SK-N-SH (cell line): ENCODE results near the gene ZDHHC5.

Experiments
- CTCF ChIP-seq: fragments of 200-600 bp; sonication (generic); IDR thresholded peaks from 2 replicates; pipeline ENCODE4 v1.6.1; 2017; ENCODE audit warnings: antibody characterized with exemption, mild to moderate bottlenecking, moderate library complexity
- ELF1 ChIP-seq: IDR thresholded peaks from 2 replicates; pipeline ENCODE4 v1.4.0; 2012
- GABPA ChIP-seq: IDR thresholded peaks from 2 replicates; pipeline ENCODE4 v1.4.0; 2012; ENCODE audit warnings: low read depth, mild to moderate bottlenecking
- MAX ChIP-seq: IDR thresholded peaks from 2 replicates; pipeline ENCODE4 v1.4.0; 2012; ENCODE audit warnings: low read depth
- MEF2A ChIP-seq: IDR thresholded peaks from 2 replicates; pipeline ENCODE4 v1.4.0; 2012; ENCODE audit warnings: low read depth, borderline replicate concordance
- MXI1 ChIP-seq: IDR thresholded peaks from 2 replicates; pipeline ENCODE4 v1.6.1; 2012; ENCODE audit warnings: mild to moderate bottlenecking, low read depth, low read length, improper control_type of control experiment
- NFIC ChIP-seq: IDR thresholded peaks from 2 replicates; pipeline ENCODE4 v1.4.0; 2012; ENCODE audit warnings: borderline replicate concordance
- RFX5 ChIP-seq: IDR thresholded peaks from 2 replicates; pipeline ENCODE4 v1.6.1; 2012; ENCODE audit warnings: mild to moderate bottlenecking, improper control_type of control experiment, low read length
- SIN3A ChIP-seq: IDR thresholded peaks from 2 replicates; pipeline ENCODE4 v1.6.1; 2012; ENCODE audit warnings: low read depth, mild to moderate bottlenecking, low read length, moderate library complexity, borderline replicate concordance
- TAF1 ChIP-seq: IDR thresholded peaks from 2 replicates; pipeline ENCODE4 v1.6.1; 2012; ENCODE audit warnings: low read depth, mild to moderate bottlenecking, low read length, moderate library complexity, borderline replicate concordance
- TF ChIP-seq, protein P1 (sequence below): IDR thresholded peaks from 2 replicates; pipeline ENCODE4 v1.6.1; 2012; ENCODE audit warnings: mild to moderate bottlenecking, low read depth, low read length, moderate library complexity

GRCh38 chr11:57640068-57640800, 27.7 kb upstream of the ZDHHC5 start:
- TF ChIP-seq CTCF (no peak), SIN3A (no peak), GABPA (no peak), TAF1 (no peak), MXI1 (no peak), RFX5 (no peak), MAX (no peak), NFIC (no peak), MEF2A (no peak), ELF1 (no peak)
- TF ChIP-seq, protein P1, sequence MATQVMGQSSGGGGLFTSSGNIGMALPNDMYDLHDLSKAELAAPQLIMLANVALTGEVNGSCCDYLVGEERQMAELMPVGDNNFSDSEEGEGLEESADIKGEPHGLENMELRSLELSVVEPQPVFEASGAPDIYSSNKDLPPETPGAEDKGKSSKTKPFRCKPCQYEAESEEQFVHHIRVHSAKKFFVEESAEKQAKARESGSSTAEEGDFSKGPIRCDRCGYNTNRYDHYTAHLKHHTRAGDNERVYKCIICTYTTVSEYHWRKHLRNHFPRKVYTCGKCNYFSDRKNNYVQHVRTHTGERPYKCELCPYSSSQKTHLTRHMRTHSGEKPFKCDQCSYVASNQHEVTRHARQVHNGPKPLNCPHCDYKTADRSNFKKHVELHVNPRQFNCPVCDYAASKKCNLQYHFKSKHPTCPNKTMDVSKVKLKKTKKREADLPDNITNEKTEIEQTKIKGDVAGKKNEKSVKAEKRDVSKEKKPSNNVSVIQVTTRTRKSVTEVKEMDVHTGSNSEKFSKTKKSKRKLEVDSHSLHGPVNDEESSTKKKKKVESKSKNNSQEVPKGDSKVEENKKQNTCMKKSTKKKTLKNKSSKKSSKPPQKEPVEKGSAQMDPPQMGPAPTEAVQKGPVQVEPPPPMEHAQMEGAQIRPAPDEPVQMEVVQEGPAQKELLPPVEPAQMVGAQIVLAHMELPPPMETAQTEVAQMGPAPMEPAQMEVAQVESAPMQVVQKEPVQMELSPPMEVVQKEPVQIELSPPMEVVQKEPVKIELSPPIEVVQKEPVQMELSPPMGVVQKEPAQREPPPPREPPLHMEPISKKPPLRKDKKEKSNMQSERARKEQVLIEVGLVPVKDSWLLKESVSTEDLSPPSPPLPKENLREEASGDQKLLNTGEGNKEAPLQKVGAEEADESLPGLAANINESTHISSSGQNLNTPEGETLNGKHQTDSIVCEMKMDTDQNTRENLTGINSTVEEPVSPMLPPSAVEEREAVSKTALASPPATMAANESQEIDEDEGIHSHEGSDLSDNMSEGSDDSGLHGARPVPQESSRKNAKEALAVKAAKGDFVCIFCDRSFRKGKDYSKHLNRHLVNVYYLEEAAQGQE, result no peak
